22Rv1 (cell line): Measurements from ENCODE around the gene INTS2.

Source experiments
- ZFX ChIP-seq: fragments of 450-650 bp; IDR thresholded peaks from 2 replicates; pipeline ENCODE4 v1.6.1; 2017; ENCODE audit warnings: antibody characterized with exemption, borderline replicate concordance
- TF ChIP-seq, protein P1 (sequence below): fragments of 450-650 bp; IDR thresholded peaks from 2 replicates; pipeline ENCODE4 v1.5.1; 2017; ENCODE audit warnings: mild to moderate bottlenecking

DNA sequence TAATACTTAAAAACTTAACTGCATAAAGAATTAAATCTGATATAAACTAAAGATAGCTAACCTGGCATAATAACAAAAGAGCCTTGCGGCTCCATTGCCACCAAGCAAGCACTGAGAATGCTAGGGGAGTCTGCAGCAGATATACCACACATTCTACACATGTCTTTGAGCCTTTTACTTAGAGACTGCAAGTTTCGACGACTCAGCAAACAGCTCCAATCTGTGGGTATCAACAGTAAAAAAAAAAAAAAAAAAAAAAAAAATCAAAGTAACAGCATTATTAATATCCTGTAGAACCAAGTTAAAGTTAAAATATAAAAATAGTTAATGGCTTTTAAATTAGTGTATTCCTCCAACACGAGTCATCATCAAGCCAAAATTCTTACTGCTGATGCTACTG, 27.8 kb upstream of the INTS2 start:
- TF ChIP-seq, protein P1, sequence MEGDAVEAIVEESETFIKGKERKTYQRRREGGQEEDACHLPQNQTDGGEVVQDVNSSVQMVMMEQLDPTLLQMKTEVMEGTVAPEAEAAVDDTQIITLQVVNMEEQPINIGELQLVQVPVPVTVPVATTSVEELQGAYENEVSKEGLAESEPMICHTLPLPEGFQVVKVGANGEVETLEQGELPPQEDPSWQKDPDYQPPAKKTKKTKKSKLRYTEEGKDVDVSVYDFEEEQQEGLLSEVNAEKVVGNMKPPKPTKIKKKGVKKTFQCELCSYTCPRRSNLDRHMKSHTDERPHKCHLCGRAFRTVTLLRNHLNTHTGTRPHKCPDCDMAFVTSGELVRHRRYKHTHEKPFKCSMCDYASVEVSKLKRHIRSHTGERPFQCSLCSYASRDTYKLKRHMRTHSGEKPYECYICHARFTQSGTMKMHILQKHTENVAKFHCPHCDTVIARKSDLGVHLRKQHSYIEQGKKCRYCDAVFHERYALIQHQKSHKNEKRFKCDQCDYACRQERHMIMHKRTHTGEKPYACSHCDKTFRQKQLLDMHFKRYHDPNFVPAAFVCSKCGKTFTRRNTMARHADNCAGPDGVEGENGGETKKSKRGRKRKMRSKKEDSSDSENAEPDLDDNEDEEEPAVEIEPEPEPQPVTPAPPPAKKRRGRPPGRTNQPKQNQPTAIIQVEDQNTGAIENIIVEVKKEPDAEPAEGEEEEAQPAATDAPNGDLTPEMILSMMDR, result no peak
- no peak for TF ChIP-seq ZFX
